Ectodermal cell (in vitro differentiated cells): ENCODE results near the gene CCDC107.
A peak's percentile ranks its signal among the peaks of the same experiment; 100 is the strongest.

ENCODE experiments used
- H3K27ac ChIP-seq: 2 replicates; pipeline ENCODE4 v1.7.0; 2013; ENCODE audit warnings: mild to moderate bottlenecking, low read depth, low read length; ENCODE audit not compliant: insufficient read depth, poor library complexity, severe bottlenecking
- H3K27me3 ChIP-seq: 2 replicates; pipeline ENCODE4 v1.7.0; 2013; ENCODE audit warnings: mild to moderate bottlenecking, low read length; ENCODE audit not compliant: insufficient read depth, control insufficient read depth, poor library complexity, severe bottlenecking
- H3K36me3 ChIP-seq: one replicate; pipeline ENCODE4 v1.7.0; 2013; ENCODE audit warnings: low read length; ENCODE audit not compliant: control insufficient read depth, insufficient read depth
- H3K4me1 ChIP-seq: one replicate; pipeline ENCODE4 v1.7.0; 2013; ENCODE audit warnings: low read length; ENCODE audit not compliant: control insufficient read depth, insufficient read depth
- H3K4me3 ChIP-seq: 2 replicates; pipeline ENCODE4 v1.7.0; 2013; ENCODE audit warnings: low read depth, low read length, control low read depth; ENCODE audit not compliant: insufficient read depth
- H3K9me3 ChIP-seq: 2 replicates; pipeline ENCODE4 v1.7.0; 2013; ENCODE audit warnings: mild to moderate bottlenecking, low read length, moderate library complexity; ENCODE audit not compliant: control insufficient read depth
- WGBS, 2 experiments: methylation state at CpG; one replicate each; pipeline ENCODE4 v1.1.7; 2013; ENCODE audit warnings: missing lambda C conversion rate in 2 of 2; 5-methylcytosine and 5-hydroxymethylcytosine counted together

Gene CCDC107

GRCh38 chr9:35682520-35683315, 24.6 kb downstream of the CCDC107 start:
- Histone ChIP-seq H3K27me3 (no peaks in the 10 kb centered on the region), H3K4me3 (no peak overlapping the region), H3K4me1 (peaks cover 15% of the 10 kb centered on the region), H3K27ac (no peak overlapping the region), H3K36me3 (peaks cover 23% of the 10 kb centered on the region), H3K9me3 (no peaks in the 10 kb centered on the region)
- 94% methylated on average over 10 of the region's 10 CpGs for whole genome bisulfite sequencing, 2 experiments

GRCh38 chr9:35683323-35683722, 25.2 kb downstream of the CCDC107 start:
- H3K27ac ChIP-seq, result no peak overlapping the region
- H3K36me3 ChIP-seq, result peaks cover 23% of the 10 kb centered on the region
- 85 to 95% methylated on average over 2 of the region's 2 CpGs for WGBS, 2 experiments
- H3K27me3 ChIP-seq, result no peaks in the 10 kb centered on the region
- no peaks in the 10 kb centered on the region for H3K9me3 ChIP-seq
- peaks cover 19% of the 10 kb centered on the region for H3K4me1 ChIP-seq
- no peak overlapping the region for H3K4me3 ChIP-seq

GRCh38 chr9:35684921-35685320, 26.8 kb downstream of the CCDC107 start:
- H3K9me3 ChIP-seq, result no peaks in the 10 kb centered on the region
- H3K36me3 ChIP-seq, result peaks cover 23% of the 10 kb centered on the region
- no peak overlapping the region for H3K4me3 ChIP-seq
- 94 to 95% methylated on average over 10 of the region's 10 CpGs for WGBS, 2 experiments
- H3K27ac ChIP-seq, result no peak overlapping the region
- no peaks in the 10 kb centered on the region for H3K27me3 ChIP-seq
- H3K4me1 ChIP-seq, result peaks cover 22% of the 10 kb centered on the region

- H3K27ac ChIP-seq, result no peak overlapping the region
- no peaks in the 10 kb centered on the region for H3K27me3 ChIP-seq
- no peaks in the 10 kb centered on the region for H3K9me3 ChIP-seq
- WGBS, 2 experiments, result 95 to 96% methylated on average over 13 of the region's 13 CpGs
- H3K36me3 ChIP-seq, result peaks cover 23% of the 10 kb centered on the region
- H3K4me3 ChIP-seq, result no peak overlapping the region
- H3K4me1 ChIP-seq, result peaks cover 19% of the 10 kb centered on the region
Measured at GRCh38 chr9:35685506-35685905, 27.4 kb downstream of the CCDC107 start.

- Histone ChIP-seq H3K36me3 (peaks cover 23% of the 10 kb centered on the region), H3K9me3 (no peaks in the 10 kb centered on the region), H3K4me3 (no peak overlapping the region), H3K4me1 (peaks cover 19% of the 10 kb centered on the region), H3K27me3 (no peaks in the 10 kb centered on the region), H3K27ac (no peak overlapping the region)
- 89 to 93% methylated on average over 10 to 11 of the region's 11 CpGs for WGBS, 2 experiments
Measured at GRCh38 chr9:35686222-35687203, 28.4 kb downstream of the CCDC107 start.

GRCh38 chr9:35687306-35687705, 29.2 kb downstream of the CCDC107 start:
- Histone ChIP-seq H3K4me1 (peaks cover 19% of the 10 kb centered on the region), H3K27me3 (no peaks in the 10 kb centered on the region), H3K4me3 (no peak overlapping the region), H3K27ac (no peak overlapping the region), H3K36me3 (peaks cover 23% of the 10 kb centered on the region), H3K9me3 (no peaks in the 10 kb centered on the region)
- WGBS, 2 experiments, result 84 to 92% methylated on average over 2 of the region's 2 CpGs

GRCh38 chr9:35687972-35688557, 30.0 kb downstream of the CCDC107 start:
- H3K27ac ChIP-seq, result no peak overlapping the region
- WGBS, 2 experiments, result 83 to 87% methylated on average over 2 of the region's 2 CpGs
- peak overlapping the region; percentile 60 for H3K4me3 ChIP-seq
- peaks cover 19% of the 10 kb centered on the region for H3K4me1 ChIP-seq
- H3K9me3 ChIP-seq, result no peaks in the 10 kb centered on the region
- peaks cover 19% of the 10 kb centered on the region for H3K36me3 ChIP-seq
- no peaks in the 10 kb centered on the region for H3K27me3 ChIP-seq

GRCh38 chr9:35688558-35689541, 30.8 kb downstream of the CCDC107 start:
- WGBS, 2 experiments, result 12 to 20% methylated on average over 11 of the region's 12 CpGs
- peaks cover 12% of the 10 kb centered on the region for H3K36me3 ChIP-seq
- peaks cover 19% of the 10 kb centered on the region for H3K4me1 ChIP-seq
- H3K27ac ChIP-seq, result peak overlapping the region; percentile 31
- H3K27me3 ChIP-seq, result no peaks in the 10 kb centered on the region
- peak overlapping the region; percentile 60 for H3K4me3 ChIP-seq
- no peaks in the 10 kb centered on the region for H3K9me3 ChIP-seq

GRCh38 chr9:35689542-35690293, 31.6 kb downstream of the CCDC107 start, which contains the start of gene TPM2:
Gene TPM2 (minus strand): TSS chr9:35689925. CDS start chr9:35689817, 108 bp downstream.
- Histone ChIP-seq H3K4me1 (peaks cover 19% of the 10 kb centered on the region), H3K27me3 (no peaks in the 10 kb centered on the region), H3K27ac (peak within 1 kb of the TSS; percentile 63), H3K9me3 (no peaks in the 10 kb centered on the region), H3K36me3 (peaks cover 3% of the 10 kb centered on the region), H3K4me3 (peak within 1 kb of the TSS; percentile 60)
- WGBS, 2 experiments, result 0 to 1% methylated on average over 61 of the region's 61 CpGs
